ENCODE measurements around the gene CEACAM20.
A peak's percentile ranks its signal among the peaks of the same experiment; 100 is the strongest.
"Not testable (repeated sequence)": the region's sequence is repeated elsewhere in the genome, so short reads cannot be mapped to it uniquely, and the experiment has no call there.

The CEACAM20 gene

DNA sequence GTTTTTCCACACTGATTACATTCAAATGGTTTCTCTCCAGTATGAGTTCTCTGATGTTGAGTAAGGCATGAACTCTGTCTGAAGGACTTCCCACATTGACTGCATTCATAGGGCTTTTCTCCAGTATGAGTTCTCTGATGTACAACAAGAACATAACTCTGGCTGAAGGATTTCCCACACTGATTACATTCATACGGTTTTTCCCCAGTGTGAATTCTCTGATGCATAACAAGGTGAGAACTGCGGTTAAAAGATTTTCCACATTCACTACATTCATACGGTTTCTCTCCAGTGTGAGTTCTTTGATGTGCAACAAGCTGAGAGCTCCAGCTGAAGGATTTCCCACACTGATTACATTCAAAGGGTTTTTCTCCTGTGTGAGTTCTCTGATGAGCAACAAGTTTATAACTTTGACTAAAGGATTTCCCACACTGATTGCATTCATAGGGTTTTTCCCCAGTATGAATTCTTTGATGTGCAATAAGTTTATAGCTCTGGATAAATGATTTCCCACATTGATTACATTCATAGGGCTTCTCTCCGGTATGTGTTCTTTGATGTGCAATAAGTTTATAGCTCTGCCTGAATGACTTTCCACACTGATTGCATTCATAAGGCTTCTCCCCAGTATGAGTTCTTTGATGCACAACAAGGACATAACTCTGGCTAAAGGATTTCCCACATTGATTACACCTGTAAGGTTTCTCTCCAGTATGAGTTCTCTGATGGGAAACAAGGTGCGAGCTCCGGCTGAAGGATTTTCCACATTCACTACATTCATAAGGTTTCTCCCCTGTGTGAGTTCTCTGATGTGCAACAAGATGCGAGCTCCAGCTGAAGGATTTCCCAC lies 52.7 kb downstream of the CEACAM20 start:
- no peaks in the 10 kb centered on the region for H3K4me1 ChIP-seq (ENCODE audit: insufficient read depth, low read length)
- H3K27me3 ChIP-seq (ENCODE audit: insufficient read depth, low read length) = no peaks in the 10 kb centered on the region
- peaks cover 87% of the 10 kb centered on the region for H3K9me3 ChIP-seq (ENCODE audit: insufficient read depth, low read depth, low read length)
- H3K4me3 ChIP-seq (ENCODE audit: low read length) = peak overlapping the region; percentile 41; the same call in 1 of the 2 replicates
- H3K36me3 ChIP-seq (ENCODE audit: insufficient read depth, low read length) = peaks cover 73% of the 10 kb centered on the region
- WGBS = 96% methylated on average over 6 of the region's 7 CpGs
- no peak overlapping the region for H3K9ac ChIP-seq (ENCODE audit: low read depth, low read length)
- H3K27ac ChIP-seq (ENCODE audit: low read depth, low read length) = no peak overlapping the region

DNA sequence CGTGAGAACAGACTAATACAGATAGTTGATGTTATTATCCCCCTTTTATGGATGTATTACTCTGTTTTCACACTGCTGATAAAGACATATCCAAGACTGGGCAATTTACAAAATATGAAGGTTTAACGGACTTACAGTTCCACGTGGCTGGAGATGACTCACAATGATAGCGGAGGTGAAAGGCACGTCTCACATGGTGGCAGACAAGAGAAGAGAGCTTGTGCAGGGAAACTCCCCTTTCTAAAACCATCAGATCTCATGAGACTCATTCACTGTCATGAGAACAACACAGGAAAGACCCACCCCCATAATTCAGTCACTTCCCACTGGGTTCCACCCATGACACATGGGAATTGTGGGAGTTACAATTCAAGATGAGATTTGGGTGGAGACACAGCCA lies 60.7 kb downstream of the CEACAM20 start:
- not testable (repeated sequence) for H3K4me3 ChIP-seq (ENCODE audit: low read length); H3K27ac ChIP-seq (ENCODE audit: low read depth, low read length); H3K27me3 ChIP-seq (ENCODE audit: insufficient read depth, low read length); H3K9ac ChIP-seq (ENCODE audit: low read depth, low read length); H3K4me1 ChIP-seq (ENCODE audit: insufficient read depth, low read length); H3K36me3 ChIP-seq (ENCODE audit: insufficient read depth, low read length)
- H3K9me3 ChIP-seq (ENCODE audit: insufficient read depth, low read depth, low read length) = peaks cover 60% of the 10 kb centered on the region
- WGBS = 66% methylated on average over 4 of the region's 5 CpGs

GRCh38 chr19:44462600-44463286 lies 66.7 kb downstream of the CEACAM20 start:
- H3K27me3 ChIP-seq (ENCODE audit: insufficient read depth, low read length); H3K36me3 ChIP-seq (ENCODE audit: insufficient read depth, low read length); H3K9ac ChIP-seq (ENCODE audit: low read depth, low read length); H3K4me1 ChIP-seq (ENCODE audit: insufficient read depth, low read length); H3K27ac ChIP-seq (ENCODE audit: low read depth, low read length); H3K4me3 ChIP-seq (ENCODE audit: low read length): not testable (repeated sequence)
- H3K9me3 ChIP-seq (ENCODE audit: insufficient read depth, low read depth, low read length) = peaks cover 43% of the 10 kb centered on the region
- 52% methylated on average over 3 of the region's 3 CpGs for whole genome bisulfite sequencing
